ENCODE results near the gene BGLAP. TPM values are rescaled to one million over a fixed set of nuclear protein-coding genes. Genes with fewer than 3 reads are reported as not detected.

The BGLAP gene
- total and polyA plus RNA-seq, 2 of the 13 experiments (the other 11 are each of a cell fraction or from before 2014, with no cell fraction given): 0.62 to 1.6 TPM

DNA sequence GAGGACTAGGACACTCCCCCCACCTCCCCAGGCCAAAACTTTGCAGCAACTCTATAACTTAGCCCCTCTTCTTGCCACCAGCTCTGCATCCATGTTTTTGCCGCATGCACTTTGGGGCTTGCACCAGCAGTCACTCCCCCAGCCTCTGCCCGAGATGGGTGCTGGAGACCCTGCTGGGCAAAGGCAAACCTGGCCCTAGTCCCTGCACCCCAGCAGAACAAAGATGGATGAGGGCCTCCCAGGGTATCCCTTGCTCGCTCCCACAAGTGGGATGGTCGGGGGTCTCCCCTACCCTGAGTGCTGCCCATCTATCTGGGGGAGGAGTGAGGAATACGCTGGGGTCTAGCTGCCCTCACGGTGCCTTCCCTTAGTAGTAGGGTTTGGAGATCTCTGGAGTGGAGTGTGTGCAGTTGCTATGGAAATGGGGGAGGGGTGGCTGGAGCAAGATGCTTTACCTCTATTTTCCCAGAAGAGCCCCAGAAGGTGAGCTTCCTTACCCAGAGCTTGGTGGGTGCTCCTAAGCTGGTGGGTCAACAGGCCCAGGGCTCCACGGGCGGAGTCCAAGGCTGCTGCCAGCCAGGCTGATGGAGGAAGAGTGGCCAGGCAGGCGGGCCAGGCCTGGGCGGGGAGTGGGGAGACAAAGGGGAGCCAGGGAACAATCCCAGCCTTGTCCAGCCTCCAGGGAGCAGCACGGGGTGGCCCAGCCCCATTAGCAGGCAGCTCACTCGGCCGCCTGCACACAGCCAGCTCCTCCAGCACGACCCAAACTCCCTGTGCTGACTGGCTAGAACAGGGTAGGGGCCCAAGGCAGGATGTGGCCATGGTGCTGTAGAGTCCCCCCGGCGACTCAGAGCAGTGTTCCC is 5.7 kb downstream of the BGLAP start, which contains the start of gene PAQR6 (continued):
- TF ChIP-seq, protein P1, sequence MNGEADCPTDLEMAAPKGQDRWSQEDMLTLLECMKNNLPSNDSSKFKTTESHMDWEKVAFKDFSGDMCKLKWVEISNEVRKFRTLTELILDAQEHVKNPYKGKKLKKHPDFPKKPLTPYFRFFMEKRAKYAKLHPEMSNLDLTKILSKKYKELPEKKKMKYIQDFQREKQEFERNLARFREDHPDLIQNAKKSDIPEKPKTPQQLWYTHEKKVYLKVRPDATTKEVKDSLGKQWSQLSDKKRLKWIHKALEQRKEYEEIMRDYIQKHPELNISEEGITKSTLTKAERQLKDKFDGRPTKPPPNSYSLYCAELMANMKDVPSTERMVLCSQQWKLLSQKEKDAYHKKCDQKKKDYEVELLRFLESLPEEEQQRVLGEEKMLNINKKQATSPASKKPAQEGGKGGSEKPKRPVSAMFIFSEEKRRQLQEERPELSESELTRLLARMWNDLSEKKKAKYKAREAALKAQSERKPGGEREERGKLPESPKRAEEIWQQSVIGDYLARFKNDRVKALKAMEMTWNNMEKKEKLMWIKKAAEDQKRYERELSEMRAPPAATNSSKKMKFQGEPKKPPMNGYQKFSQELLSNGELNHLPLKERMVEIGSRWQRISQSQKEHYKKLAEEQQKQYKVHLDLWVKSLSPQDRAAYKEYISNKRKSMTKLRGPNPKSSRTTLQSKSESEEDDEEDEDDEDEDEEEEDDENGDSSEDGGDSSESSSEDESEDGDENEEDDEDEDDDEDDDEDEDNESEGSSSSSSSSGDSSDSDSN (CRISPR knock-in tag; IDR thresholded peaks at IDR 0.05): peak; percentile 84
- TF ChIP-seq, protein P2, sequence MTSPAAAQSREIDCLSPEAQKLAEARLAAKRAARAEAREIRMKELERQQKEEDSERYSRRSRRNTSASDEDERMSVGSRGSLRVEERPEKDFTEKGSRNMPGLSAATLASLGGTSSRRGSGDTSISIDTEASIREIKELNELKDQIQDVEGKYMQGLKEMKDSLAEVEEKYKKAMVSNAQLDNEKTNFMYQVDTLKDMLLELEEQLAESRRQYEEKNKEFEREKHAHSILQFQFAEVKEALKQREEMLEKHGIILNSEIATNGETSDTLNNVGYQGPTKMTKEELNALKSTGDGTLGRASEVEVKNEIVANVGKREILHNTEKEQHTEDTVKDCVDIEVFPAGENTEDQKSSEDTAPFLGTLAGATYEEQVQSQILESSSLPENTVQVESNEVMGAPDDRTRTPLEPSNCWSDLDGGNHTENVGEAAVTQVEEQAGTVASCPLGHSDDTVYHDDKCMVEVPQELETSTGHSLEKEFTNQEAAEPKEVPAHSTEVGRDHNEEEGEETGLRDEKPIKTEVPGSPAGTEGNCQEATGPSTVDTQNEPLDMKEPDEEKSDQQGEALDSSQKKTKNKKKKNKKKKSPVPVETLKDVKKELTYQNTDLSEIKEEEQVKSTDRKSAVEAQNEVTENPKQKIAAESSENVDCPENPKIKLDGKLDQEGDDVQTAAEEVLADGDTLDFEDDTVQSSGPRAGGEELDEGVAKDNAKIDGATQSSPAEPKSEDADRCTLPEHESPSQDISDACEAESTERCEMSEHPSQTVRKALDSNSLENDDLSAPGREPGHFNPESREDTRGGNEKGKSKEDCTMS (CRISPR knock-in tag; conservative IDR thresholded peaks at IDR 0.05): no peak
- TF ChIP-seq, protein P3, sequence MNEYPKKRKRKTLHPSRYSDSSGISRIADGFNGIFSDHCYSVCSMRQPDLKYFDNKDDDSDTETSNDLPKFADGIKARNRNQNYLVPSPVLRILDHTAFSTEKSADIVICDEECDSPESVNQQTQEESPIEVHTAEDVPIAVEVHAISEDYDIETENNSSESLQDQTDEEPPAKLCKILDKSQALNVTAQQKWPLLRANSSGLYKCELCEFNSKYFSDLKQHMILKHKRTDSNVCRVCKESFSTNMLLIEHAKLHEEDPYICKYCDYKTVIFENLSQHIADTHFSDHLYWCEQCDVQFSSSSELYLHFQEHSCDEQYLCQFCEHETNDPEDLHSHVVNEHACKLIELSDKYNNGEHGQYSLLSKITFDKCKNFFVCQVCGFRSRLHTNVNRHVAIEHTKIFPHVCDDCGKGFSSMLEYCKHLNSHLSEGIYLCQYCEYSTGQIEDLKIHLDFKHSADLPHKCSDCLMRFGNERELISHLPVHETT (CRISPR knock-in tag; conservative IDR thresholded peaks at IDR 0.05): no peak
- TF ChIP-seq HNF4A (CRISPR knock-in tag; IDR thresholded peaks at IDR 0.05) (peak; percentile 2; the same call in 1 of the 2 replicates), PCBP1 (IDR thresholded peaks at IDR 0.05; ENCODE audit: borderline replicate concordance, low read depth, low read length) (0 out of 2 replicates have a peak, but pooled peaks have one; percentile 9), ZFX (CRISPR knock-in tag; IDR thresholded peaks at IDR 0.05; ENCODE audit: low read depth) (peak; percentile 55; the same call in 1 of the 2 replicates), ARID2 (CRISPR knock-in tag; IDR thresholded peaks at IDR 0.05; ENCODE audit: borderline replicate concordance) (0 out of 2 replicates have a peak, but pooled peaks have one; percentile 55), SAP130 (CRISPR knock-in tag; IDR thresholded peaks at IDR 0.05; ENCODE audit: low read depth) (0 out of 2 replicates have a peak, but pooled peaks have one; percentile 19), NFE2 (CRISPR knock-in tag; IDR thresholded peaks at IDR 0.05) (no peak), TEAD3 (CRISPR knock-in tag; optimal IDR thresholded peaks at IDR 0.05; ENCODE audit: borderline replicate concordance) (peak; percentile 13), REL (CRISPR knock-in tag; conservative IDR thresholded peaks at IDR 0.05) (no peak), TCF7L2 (IDR thresholded peaks at IDR 0.05; ENCODE audit: low read depth, low read length) (no peak), ZFY (CRISPR knock-in tag; IDR thresholded peaks at IDR 0.05) (peak; percentile 26; the same call in 1 of the 2 replicates), RAD21 (CRISPR knock-in tag; IDR thresholded peaks at IDR 0.05) (peak; percentile 33; the same call in 1 of the 2 replicates), RBM22 (optimal IDR thresholded peaks at IDR 0.05; ENCODE audit: low read length) (peak; percentile 82), GABPB1 (CRISPR knock-in tag; IDR thresholded peaks at IDR 0.05) (peak; percentile 36; the same call in 1 of the 2 replicates)
- TF ChIP-seq, protein P4, sequence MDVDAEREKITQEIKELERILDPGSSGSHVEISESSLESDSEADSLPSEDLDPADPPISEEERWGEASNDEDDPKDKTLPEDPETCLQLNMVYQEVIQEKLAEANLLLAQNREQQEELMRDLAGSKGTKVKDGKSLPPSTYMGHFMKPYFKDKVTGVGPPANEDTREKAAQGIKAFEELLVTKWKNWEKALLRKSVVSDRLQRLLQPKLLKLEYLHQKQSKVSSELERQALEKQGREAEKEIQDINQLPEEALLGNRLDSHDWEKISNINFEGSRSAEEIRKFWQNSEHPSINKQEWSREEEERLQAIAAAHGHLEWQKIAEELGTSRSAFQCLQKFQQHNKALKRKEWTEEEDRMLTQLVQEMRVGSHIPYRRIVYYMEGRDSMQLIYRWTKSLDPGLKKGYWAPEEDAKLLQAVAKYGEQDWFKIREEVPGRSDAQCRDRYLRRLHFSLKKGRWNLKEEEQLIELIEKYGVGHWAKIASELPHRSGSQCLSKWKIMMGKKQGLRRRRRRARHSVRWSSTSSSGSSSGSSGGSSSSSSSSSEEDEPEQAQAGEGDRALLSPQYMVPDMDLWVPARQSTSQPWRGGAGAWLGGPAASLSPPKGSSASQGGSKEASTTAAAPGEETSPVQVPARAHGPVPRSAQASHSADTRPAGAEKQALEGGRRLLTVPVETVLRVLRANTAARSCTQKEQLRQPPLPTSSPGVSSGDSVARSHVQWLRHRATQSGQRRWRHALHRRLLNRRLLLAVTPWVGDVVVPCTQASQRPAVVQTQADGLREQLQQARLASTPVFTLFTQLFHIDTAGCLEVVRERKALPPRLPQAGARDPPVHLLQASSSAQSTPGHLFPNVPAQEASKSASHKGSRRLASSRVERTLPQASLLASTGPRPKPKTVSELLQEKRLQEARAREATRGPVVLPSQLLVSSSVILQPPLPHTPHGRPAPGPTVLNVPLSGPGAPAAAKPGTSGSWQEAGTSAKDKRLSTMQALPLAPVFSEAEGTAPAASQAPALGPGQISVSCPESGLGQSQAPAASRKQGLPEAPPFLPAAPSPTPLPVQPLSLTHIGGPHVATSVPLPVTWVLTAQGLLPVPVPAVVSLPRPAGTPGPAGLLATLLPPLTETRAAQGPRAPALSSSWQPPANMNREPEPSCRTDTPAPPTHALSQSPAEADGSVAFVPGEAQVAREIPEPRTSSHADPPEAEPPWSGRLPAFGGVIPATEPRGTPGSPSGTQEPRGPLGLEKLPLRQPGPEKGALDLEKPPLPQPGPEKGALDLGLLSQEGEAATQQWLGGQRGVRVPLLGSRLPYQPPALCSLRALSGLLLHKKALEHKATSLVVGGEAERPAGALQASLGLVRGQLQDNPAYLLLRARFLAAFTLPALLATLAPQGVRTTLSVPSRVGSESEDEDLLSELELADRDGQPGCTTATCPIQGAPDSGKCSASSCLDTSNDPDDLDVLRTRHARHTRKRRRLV (CRISPR knock-in tag; IDR thresholded peaks at IDR 0.05): 0 out of 2 replicates have a peak, but pooled peaks have one; percentile 31

Data from HepG2 (cell line).